OCI-LY3 (cell line): Measurements from ENCODE around the gene FRMPD1.

Experiments
- EZH2phosphoT487 ChIP-seq: fragments of 200-600 bp; shearing (Covaris generic); IDR thresholded peaks from 2 replicates; pipeline ENCODE4 v1.6.1; 2018; ENCODE audit warnings: antibody characterized with exemption, mixed run types, low read depth
- TF ChIP-seq, protein P1 (sequence below): fragments of 200-600, 300-600 bp; sonication (generic); IDR thresholded peaks from 2 replicates; pipeline ENCODE4 v1.5.1; 2014; ENCODE audit warnings: antibody characterized with exemption, low read length, low read depth

DNA sequence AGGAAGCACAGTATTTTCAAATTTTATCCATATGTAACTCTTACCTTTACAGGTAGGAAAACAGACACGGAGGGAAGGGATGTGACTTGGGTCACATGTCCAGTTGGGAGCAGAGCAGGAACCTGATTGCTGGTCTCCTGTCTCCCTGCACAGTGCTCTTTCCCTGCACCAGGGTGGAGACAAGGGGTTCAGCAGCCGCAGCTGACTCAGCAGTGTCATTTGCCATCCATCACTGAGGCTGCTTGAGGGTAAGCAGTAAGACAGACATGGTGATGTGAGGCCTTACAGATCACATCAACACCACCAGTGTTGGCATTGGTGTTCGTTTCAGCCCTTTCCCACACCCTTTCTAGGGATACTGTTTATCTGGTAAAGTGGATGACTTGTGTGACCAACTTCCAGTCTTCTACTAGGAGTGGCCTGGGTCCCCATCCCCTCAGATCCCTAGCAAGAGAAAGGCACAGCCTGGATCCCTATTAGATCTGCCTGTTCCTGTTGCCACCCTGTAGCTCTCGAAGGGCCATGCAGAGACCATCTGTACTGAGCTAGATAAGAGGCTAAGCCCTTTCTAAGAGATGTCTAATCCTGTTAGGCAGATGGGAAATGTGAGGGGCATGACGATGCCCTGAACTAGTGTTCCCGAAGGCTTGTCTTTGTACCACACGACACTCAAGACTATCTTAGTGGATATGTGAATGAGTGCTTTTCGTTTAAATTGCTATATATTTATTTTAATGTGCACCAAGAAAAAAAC, 29.1 kb downstream of the FRMPD1 start:
- TF ChIP-seq, protein P1, sequence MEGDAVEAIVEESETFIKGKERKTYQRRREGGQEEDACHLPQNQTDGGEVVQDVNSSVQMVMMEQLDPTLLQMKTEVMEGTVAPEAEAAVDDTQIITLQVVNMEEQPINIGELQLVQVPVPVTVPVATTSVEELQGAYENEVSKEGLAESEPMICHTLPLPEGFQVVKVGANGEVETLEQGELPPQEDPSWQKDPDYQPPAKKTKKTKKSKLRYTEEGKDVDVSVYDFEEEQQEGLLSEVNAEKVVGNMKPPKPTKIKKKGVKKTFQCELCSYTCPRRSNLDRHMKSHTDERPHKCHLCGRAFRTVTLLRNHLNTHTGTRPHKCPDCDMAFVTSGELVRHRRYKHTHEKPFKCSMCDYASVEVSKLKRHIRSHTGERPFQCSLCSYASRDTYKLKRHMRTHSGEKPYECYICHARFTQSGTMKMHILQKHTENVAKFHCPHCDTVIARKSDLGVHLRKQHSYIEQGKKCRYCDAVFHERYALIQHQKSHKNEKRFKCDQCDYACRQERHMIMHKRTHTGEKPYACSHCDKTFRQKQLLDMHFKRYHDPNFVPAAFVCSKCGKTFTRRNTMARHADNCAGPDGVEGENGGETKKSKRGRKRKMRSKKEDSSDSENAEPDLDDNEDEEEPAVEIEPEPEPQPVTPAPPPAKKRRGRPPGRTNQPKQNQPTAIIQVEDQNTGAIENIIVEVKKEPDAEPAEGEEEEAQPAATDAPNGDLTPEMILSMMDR, result no peak
- TF ChIP-seq EZH2phosphoT487, result no peak
